ENCODE measurements around the gene TRPT1.
"Not testable (repeated sequence)": the region's sequence is repeated elsewhere in the genome, so short reads cannot be mapped to it uniquely, and the experiment has no call there.

- not testable (repeated sequence) for TF ChIP-seq RAD21 (conservative IDR thresholded peaks at IDR 0.05 in 1 of 2, IDR thresholded peaks at IDR 0.05 in 1 of 2); ZC3H11A (IDR thresholded peaks at IDR 0.05); CTCF (IDR thresholded peaks at IDR 0.05); KDM5A (IDR thresholded peaks at IDR 0.05); EP300 (IDR thresholded peaks at IDR 0.05); ZSCAN20 (CRISPR knock-in tag; IDR thresholded peaks at IDR 0.05); KDM1A (IDR thresholded peaks at IDR 0.05; ENCODE audit: low read depth)
Measured at GRCh38 chr11:64246621-64246870, 20.6 kb upstream of the TRPT1 start.

All from A549 (cell line).